8988T (cell line): ENCODE measurements around the gene NFS1.

Experiments
- DNase-seq: peaks from one replicate; pipeline ENCODE4 v3.0.0; 2011

The NFS1 gene

GRCh38 chr20:35669221-35669620 lies 29.9 kb downstream of the NFS1 start:
- DNase-seq = no peak

- DNase-seq = no peak
Observed at GRCh38 chr20:35665949-35666288, 33.2 kb downstream of the NFS1 start.

GRCh38 chr20:35664466-35665206 lies 34.5 kb downstream of the NFS1 start, which contains the start of the genes CPNE1 and RBM12:
TSS of gene CPNE1 (minus strand) at chr20:35664900. CDS start at chr20:35632923, 31,977 bp downstream.
TSS of gene RBM12 (minus strand) at chr20:35664900. CDS start at chr20:35655322, 9,578 bp downstream.
- DNase-seq = peak; percentile 90

- DNase-seq = no peak
Observed at GRCh38 chr20:35663516-35664465, 35.4 kb downstream of the NFS1 start.

GRCh38 chr20:35662551-35662950 lies 36.6 kb downstream of the NFS1 start:
- no peak for DNase-seq

GRCh38 chr20:35661908-35662307 lies 37.2 kb downstream of the NFS1 start:
- no peak for DNase-seq

GRCh38 chr20:35661053-35661452 lies 38.1 kb downstream of the NFS1 start:
- DNase-seq = no peak

- no peak for DNase-seq
Observed at GRCh38 chr20:35660122-35660937, 38.8 kb downstream of the NFS1 start.

GRCh38 chr20:35657271-35657670 lies 41.9 kb downstream of the NFS1 start:
- DNase-seq = no peak

- no peak for DNase-seq
Observed at GRCh38 chr20:35654415-35654814, 44.7 kb downstream of the NFS1 start.

- DNase-seq = no peak
Observed at GRCh38 chr20:35653893-35654292, 45.3 kb downstream of the NFS1 start.

- DNase-seq = no peak
Observed at GRCh38 chr20:35653430-35653734, 45.8 kb downstream of the NFS1 start.

GRCh38 chr20:35652641-35653429 lies 46.3 kb downstream of the NFS1 start:
- no peak for DNase-seq

- DNase-seq = no peak
Observed at GRCh38 chr20:35651958-35652357, 47.2 kb downstream of the NFS1 start.

GRCh38 chr20:35650632-35651031 lies 48.5 kb downstream of the NFS1 start:
- DNase-seq = no peak

GRCh38 chr20:35648836-35649235 lies 50.3 kb downstream of the NFS1 start:
- no peak for DNase-seq

GRCh38 chr20:35644806-35645205 lies 54.3 kb downstream of the NFS1 start:
- DNase-seq = no peak

- DNase-seq = no peak
Observed at GRCh38 chr20:35643045-35643444, 56.1 kb downstream of the NFS1 start.

GRCh38 chr20:35641743-35642142 lies 57.4 kb downstream of the NFS1 start:
- DNase-seq = no peak

- DNase-seq = no peak
Observed at GRCh38 chr20:35640724-35641123, 58.4 kb downstream of the NFS1 start.

GRCh38 chr20:35638751-35639150 lies 60.4 kb downstream of the NFS1 start:
- no peak for DNase-seq

GRCh38 chr20:35637276-35637675 lies 61.9 kb downstream of the NFS1 start:
- no peak for DNase-seq
